AG04449 (cell line): ENCODE results near the gene LMF2.

ENCODE experiments used
- CTCF ChIA-PET: fragments of 350-600 bp; formaldehyde crosslinking; extraction: SDS; loops from one replicate; lab custom pipeline; 2021; ENCODE audit warnings: antibody characterized with exemption; lab: Yijun Ruan, JAX
- POLR2A ChIA-PET: fragments of 400-600, 350-600 bp; formaldehyde crosslinking; extraction: SDS; loops from one replicate; lab custom pipeline; 2020; ENCODE audit warnings: antibody characterized with exemption, inconsistent platforms; lab: Yijun Ruan, JAX
- DNase-seq: peaks from one replicate; pipeline ENCODE4 v3.0.0-alpha.2; 2010; ENCODE audit warnings: low read depth, low spot score
- H3K4me3 ChIP-seq: 2 replicates; pipeline ENCODE4 v1.5.1; 2011; ENCODE audit warnings: low read depth, mild to moderate bottlenecking, control low read depth, low read length
- CTCF ChIP-seq: IDR thresholded peaks from one replicate; pipeline ENCODE4 v1.5.1; 2011; ENCODE audit warnings: mild to moderate bottlenecking, moderate library complexity, low read length, control low read depth, inconsistent platforms; ENCODE audit not compliant: insufficient read depth; ENCODE audit errors: missing control alignments

The LMF2 gene

GRCh38 chr22:50531546-50531961 is 24.1 kb upstream of the LMF2 start:
- CTCF ChIA-PET = interaction anchor here (1.0 to 1.3 kb wide), 2 partner anchors 11 to 90 kb away, joined by 3 to 6 read pairs; no protein-coding TSS in a partner anchor

GRCh38 chr22:50530877-50531545 is 23.5 kb upstream of the LMF2 start:
- peak overlapping the region; percentile 46 for H3K4me3 ChIP-seq
- DNase-seq = no peak
- TF ChIP-seq CTCF = no peak
- CTCF ChIA-PET = interaction anchor here (1.3 kb wide), 1 partner anchor 90 kb away, joined by 6 read pairs; no protein-coding TSS in a partner anchor
- POLR2A ChIA-PET = no interaction called here

More at GRCh38 chr22:50531546-50531961, 24.1 kb upstream of the LMF2 start:
- no peak for TF ChIP-seq CTCF
- POLR2A ChIA-PET = no interaction called here
- peak overlapping the region; percentile 44 for H3K4me3 ChIP-seq
- no peak for DNase-seq

- no peak for TF ChIP-seq CTCF
- POLR2A ChIA-PET = no interaction called here
- peak overlapping the region; percentile 46 for H3K4me3 ChIP-seq
- DNase-seq = no peak
- CTCF ChIA-PET = no interaction called here
These were observed 23.0 kb upstream of the LMF2 start for GRCh38 chr22:50530580-50530876.

GRCh38 chr22:50529897-50530579 is 22.5 kb upstream of the LMF2 start, which contains the start of gene TYMP:
TSS of gene TYMP (minus strand) at chr22:50530012. CDS start at chr22:50529709, 303 bp downstream.
- POLR2A ChIA-PET = interaction anchor here (1.0 to 1.4 kb wide), 2 partner anchors 10 to 35 kb away, joined by 3 read pairs; no protein-coding TSS in a partner anchor
- no peak for TF ChIP-seq CTCF
- no peak for DNase-seq
- CTCF ChIA-PET = interaction anchor here (2.7 to 3.3 kb wide), 2 partner anchors 10 to 91 kb away, joined by 9 to 20 read pairs; no protein-coding TSS in a partner anchor
- peak within 1 kb of the TSS; percentile 46 for H3K4me3 ChIP-seq

GRCh38 chr22:50529416-50529896 is 22.0 kb upstream of the LMF2 start:
- TF ChIP-seq CTCF = no peak
- H3K4me3 ChIP-seq = peak overlapping the region; percentile 42
- no peak for DNase-seq
- ChIA-PET CTCF (interaction anchor here (2.7 to 3.3 kb wide), 2 partner anchors 10 to 91 kb away, joined by 9 to 20 read pairs; no protein-coding TSS in a partner anchor), POLR2A (interaction anchor here (1.0 to 1.4 kb wide), 2 partner anchors 10 to 35 kb away, joined by 3 read pairs; no protein-coding TSS in a partner anchor)
